Astrocyte of the cerebellum (primary cell): ENCODE measurements around the gene SUMF1.

Experiments used
- DNase-seq: peaks from one replicate; pipeline ENCODE4 v3.0.0-alpha.2; 2011; ENCODE audit warnings: low read depth
- H3K4me3 ChIP-seq: 2 replicates; pipeline ENCODE4 v1.5.1; 2011; ENCODE audit warnings: mild to moderate bottlenecking, low read depth, low read length, moderate library complexity
- in situ Hi-C: cut with HindIII; loops from 2 replicates; pipeline ENCODE4 v1.10.0; 2017; ENCODE audit warnings: low sequenced_read_pairs
- TF ChIP-seq, protein P1 (sequence below): IDR thresholded peaks from 2 replicates; pipeline ENCODE4 v1.5.1; 2012; ENCODE audit warnings: low read length, low read depth, moderate library complexity, mild to moderate bottlenecking; ENCODE audit errors: missing control alignments

SUMF1 gene

DNA sequence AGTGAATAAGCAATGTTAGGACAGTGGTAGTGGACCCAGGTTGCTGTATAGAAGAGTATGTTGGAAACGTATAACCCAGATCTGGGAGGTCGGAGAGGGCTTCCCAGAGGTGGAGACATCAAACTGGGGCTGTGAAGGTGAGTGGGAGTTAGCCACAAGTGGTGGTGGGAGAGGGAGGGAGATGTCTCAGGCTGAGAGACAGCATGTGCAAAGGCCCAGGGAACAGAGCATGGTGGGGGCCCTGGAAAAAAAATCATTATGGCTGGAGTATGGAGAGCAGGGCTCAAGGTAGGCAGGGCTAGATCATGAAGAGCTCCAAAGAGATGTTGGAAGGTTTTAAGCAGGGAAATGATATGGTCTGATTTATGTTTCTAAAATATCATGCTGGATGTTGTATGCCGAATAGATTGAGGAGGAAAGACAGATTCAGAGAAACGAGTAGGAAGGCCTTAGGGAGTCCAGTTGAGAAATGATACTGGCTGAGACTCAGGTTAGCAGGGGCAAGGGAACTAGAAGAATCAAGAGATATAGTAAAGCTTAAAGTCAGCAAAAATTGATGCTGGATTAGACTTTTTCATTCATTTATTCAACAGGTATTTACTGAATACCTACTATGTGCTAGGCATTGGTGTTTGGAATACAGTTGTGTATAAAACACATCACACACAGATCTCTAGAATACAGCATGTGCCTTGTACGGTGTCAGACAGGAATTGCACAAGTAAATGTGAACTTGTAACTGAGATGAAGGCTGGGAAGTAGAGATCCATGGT, 43.1 kb upstream of the SUMF1 start:
- H3K4me3 ChIP-seq: no peak overlapping the region
- in situ Hi-C loops: no loop called here
- DNase-seq: no peak
- TF ChIP-seq, protein P1, sequence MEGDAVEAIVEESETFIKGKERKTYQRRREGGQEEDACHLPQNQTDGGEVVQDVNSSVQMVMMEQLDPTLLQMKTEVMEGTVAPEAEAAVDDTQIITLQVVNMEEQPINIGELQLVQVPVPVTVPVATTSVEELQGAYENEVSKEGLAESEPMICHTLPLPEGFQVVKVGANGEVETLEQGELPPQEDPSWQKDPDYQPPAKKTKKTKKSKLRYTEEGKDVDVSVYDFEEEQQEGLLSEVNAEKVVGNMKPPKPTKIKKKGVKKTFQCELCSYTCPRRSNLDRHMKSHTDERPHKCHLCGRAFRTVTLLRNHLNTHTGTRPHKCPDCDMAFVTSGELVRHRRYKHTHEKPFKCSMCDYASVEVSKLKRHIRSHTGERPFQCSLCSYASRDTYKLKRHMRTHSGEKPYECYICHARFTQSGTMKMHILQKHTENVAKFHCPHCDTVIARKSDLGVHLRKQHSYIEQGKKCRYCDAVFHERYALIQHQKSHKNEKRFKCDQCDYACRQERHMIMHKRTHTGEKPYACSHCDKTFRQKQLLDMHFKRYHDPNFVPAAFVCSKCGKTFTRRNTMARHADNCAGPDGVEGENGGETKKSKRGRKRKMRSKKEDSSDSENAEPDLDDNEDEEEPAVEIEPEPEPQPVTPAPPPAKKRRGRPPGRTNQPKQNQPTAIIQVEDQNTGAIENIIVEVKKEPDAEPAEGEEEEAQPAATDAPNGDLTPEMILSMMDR: no peak

DNA sequence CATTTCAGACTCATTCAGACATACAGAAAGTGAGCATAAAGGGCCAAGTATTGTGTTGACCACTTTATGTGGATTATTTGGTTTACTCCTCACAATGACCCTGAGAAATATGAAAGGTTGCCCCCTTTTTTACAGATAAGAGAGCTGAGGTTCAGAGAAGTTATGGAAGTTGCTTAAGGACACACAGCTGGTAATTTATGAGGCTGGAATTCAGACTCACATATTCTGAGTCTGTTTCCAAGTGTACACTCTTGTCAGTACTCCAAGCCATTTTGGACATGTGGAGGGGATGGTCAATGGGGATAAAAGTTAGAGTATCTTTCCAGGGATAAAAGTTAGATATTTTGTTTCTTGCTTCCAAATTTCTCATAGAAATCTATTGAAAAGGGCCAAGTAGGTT, 42.0 kb upstream of the SUMF1 start:
- no peak for DNase-seq
- in situ Hi-C loops: no loop called here
- TF ChIP-seq, protein P1: no peak
- H3K4me3 ChIP-seq: no peak overlapping the region

DNA sequence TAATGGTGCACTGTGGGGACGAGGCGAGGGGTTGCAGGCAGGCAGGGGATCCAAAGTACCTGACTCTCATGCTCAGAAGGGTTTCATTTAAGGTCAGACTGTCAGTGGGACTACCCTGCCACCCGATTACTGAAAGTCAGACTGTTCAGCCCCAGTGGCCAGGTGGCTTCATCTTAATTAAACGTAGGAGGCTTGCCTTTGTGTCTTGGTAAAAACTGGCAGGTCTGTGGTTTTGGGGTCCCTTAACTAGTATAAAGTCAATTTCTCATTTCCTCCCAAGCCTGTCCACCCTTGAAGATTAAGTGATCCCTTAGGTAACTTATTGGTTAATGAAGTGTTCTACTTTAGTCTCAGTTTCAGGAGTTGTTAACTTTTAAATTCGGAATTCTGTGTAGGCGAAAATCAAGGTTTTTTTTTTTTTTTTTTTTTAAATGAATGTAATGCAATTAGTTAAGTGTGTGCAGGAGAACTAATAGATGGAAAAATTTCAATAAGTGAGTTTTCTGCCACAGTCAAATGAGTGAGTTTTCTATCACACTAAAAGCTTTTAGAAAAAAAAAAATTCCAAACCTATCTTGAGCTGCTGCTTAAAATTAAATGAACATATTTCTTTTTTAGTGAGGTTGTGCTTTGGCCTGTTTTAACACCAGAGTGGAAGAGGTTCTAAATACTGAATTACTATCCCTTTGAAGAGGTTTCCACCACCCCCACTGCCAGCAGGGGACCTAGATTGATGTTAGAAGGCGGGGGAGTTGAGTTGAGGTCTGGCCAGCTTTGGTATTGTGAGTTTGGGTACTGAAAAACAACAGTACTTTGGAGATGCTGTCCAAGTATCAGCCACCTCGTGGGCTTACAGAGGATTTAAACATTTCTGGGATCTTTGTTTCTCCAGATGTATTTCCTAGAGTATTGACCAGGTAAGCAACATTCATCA, 41.2 kb upstream of the SUMF1 start:
- DNase-seq: no peak
- in situ Hi-C loops: no loop called here
- no peak overlapping the region for H3K4me3 ChIP-seq
- TF ChIP-seq, protein P1: no peak

DNA sequence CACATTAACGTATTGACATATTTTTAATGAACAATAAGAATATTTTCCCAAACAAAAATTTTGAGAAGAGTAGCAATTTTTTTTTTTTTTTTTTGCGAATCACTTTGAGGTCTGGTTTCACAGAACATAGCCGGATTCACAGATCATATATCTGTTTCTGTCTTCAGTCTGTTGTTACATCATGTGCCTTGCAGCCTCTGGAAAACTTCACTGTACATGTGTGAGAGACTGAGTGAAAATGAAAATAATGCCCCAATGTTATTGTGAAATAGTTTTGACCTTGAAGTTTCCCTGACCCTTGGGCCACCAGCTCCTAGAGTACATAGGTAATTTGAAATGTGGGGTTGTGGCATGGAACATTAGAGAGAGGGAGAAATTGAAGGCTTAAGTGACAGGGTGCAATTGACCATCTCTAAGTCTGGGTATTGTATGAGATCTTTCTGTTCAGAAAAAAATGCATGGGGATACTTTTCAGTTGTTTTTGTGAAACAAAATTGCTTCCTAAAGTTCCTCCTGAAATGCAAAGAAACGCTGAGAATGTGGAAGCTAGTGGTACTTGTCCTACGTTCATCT, 40.0 kb upstream of the SUMF1 start:
- no peak for DNase-seq
- no peak overlapping the region for H3K4me3 ChIP-seq
- TF ChIP-seq, protein P1: no peak
- in situ Hi-C loops: no loop called here

DNA sequence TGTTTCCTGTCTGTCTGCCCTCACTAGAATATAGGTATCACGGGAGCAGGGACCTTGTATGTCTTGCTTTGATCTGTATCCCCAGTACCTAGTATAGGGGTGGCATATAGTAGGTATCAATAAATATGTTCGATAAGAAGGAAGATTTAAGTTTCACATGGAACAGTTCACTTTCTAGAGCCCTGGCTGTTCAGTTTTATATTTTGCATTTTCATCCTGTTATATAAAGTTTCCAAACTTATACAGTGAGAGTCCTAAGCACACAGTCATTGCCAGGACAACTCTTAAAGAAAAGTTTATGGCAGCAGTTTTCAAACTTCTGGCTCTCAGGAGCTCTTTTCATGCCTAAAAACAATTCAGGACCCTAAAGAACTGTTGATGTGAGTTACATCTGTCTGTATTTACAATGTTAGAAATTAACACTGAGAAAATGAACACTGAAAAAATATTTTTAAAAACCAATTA, 39.5 kb upstream of the SUMF1 start:
- no peak for DNase-seq
- H3K4me3 ChIP-seq: no peak overlapping the region
- in situ Hi-C loops: no loop called here
- TF ChIP-seq, protein P1: no peak
